DMS 273 treated with DMSO at 0.1 percent for 48 hours (cell line): ENCODE results near the gene CDK7.

Experiments used
- DNase-seq: peaks from one replicate; lab custom pipeline; 2025; lab: John Stamatoyannopoulos, UW

Gene CDK7

DNA sequence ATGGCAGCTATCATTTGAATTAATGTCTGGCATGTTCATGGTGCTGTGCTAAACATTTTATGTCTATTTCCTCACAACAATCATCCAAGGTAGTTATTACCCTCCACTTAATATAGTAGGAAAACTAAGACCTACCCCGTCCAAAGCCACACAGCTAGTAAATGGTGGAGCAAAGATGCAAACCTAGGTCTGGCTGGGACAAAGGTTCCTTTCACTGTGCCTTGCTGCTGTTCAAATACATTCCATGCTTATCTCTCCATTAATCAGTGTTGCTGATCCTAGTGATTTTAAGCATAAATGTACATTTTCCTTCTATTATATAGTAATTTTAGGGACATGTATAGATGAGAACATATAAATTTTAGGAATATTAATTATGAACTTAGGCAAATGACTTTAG, 59.2 kb downstream of the CDK7 start:
- no peak for DNase-seq

DNA sequence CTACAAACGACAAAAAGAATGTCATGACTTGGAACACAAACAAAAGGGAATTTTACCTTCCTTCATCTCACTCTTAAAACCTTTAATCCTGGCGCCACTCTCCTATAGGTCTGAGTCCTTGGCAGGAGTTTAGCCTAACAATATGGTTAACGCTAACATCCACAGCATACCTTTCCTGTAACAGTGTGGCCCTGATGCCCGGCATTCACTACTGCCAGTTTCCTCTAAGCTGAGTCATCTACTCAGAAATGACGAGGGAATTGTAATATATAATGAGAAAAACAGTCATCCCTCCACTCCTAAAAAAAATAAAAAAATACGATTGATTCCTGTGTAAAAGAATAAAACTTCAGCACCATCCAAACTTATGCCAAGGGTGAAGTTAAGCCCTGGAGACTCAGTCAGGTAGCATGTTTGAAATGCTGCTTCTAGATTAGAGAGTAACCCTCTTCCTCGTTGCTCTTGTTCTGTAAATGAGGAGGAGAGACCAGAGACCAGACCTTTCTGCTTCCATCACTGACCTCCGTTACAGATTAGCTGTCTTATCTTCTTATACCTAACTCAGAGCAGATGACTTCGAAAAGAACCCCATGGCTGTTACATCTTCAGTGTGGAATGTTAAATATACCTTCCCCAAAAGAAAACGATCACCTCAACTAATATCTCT, 60.5 kb downstream of the CDK7 start:
- DNase-seq: no peak

DNA sequence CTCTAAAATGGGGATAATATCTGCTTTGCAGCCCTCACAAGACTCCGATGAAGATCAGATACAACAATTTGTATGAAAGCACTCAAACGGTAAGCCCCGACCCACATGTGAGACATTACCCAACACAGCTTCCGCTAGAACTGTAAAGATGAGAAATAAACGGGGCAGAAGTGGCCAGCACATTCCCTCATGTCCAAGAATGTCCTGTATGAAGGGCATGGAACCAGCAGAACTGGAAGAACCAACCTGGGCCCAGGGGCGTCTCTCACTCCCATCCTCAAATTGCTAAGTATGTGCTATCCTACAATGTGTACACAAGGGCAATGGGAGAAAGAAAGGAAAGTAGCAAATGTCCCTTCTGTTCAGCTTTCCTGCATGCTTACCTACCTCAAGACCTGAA, 64.9 kb downstream of the CDK7 start:
- no peak for DNase-seq

DNA sequence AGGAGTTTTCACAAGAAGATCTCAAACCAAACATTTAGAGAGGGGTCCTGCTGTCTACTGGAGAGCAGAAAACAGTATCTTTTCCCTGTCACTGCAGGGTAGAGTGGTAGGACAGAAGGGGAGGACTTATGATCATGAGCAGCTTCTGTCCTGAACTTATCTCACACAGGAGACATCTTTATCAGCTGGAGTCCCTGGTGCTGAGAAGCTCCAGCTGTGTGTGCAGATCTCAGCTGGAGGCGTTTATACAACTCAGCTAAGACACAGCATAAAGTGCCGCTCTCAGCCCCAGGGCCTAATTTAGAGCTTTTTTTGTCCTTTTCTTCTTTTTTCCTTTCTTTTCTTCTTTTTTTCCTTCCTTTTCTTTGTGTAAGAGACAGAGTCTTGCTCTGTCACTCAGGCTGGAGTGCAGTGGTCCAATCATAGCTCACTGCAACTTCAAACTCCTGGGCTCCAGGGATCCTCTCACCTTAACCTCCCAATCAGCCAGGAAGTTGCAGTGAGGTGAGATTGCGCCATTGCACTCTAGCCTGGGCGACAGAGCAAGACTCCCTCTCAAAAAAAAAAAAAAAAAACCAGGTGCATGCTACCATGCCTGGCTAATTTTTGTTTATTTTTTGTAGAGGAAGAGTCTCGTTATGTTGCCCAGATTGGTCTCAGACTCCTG, 66.0 kb downstream of the CDK7 start:
- DNase-seq: no peak

DNA sequence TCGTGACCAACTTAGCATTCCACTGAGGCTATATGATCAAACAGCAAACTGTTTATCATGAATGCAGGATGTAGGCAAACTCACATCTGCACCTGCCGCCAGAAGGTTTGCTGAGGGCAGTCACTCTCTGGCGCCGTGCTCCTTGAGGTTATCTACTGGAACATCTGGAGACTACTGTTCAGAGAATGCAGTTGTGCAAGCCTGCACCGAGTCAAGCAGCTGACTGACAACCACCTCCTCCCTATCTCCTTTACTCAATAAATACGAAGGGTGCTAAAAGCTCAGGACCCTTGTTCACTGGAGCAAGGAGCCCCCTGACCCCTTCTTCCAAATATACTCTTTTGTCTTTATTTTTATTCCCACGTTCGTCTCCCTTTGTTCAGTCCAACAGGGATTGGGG, 70.8 kb downstream of the CDK7 start:
- no peak for DNase-seq

DNA sequence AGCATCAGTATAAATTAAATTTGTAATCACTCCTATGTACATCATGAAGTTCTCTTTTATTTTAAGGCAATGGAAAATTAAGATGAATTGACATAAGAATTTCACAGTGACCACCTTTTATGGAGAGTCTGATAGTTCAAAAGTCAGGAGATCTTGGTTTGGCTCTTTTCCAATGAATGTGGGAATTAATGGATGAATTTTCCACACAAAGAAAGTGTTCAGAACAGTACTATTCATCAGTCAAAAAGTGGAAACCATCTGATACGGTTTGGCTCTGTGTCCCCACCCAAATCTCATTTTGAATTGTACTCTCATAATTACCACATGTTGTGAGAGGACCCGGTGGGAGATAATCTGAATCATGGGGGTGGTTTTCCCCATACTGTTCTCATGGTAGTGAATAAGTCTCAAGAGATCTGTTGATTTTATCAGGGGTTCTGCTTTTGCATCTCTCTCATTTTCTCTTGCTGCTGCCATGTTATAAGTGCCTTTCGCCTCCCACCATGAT, 73.4 kb downstream of the CDK7 start:
- no peak for DNase-seq

DNA sequence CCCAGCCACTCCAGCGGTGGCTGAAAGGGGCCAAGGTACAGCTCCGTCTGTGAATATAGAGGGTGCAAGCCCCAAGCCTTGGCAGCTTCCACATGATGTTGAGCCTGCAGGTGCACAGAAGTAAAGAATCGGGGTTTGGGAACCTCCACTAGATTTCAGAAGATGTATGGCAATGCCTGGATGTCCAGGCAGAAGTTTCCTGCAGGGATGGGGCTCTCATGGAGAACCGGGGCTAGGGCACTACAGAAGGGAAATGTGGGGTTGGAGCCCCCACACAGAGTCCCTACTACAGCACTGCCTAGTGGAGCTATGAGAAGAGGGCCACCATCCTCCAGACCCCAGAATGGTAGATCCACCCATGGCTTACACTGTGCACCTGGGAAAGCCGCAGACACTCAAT, 74.7 kb downstream of the CDK7 start:
- no peak for DNase-seq

DNA sequence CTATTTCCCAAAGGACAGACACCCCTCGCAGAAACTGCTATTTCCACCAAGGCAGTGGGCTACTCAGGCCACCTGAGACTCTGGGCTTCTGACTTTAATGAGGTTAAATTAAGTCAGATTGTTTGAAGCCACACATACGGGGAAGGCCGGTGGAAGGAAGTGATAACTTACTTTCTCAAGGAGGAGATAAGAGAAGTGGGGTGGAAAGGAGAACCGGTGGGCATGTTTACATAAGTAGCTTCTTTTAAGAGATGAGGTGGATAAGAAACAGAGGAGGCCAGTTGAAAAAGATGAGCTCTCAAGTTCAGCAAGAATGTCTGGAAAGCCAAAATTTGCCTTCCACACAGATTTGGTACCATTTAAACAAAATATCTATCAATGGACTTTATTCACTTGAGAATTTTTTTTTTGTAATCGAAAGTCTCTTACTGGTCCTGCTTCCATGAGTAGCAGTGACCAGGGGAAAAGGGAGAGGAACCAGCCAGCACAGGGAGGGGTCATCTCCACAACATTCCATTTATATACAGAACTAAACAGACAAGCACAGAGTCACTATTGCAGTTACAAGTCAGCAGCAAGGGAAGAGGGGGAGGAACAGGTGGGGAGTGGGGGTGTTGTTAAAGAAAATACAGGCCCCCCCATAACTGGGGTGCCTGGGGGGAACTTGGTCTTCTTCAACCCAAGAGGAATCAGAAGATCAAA, 77.9 kb downstream of the CDK7 start:
- no peak for DNase-seq

DNA sequence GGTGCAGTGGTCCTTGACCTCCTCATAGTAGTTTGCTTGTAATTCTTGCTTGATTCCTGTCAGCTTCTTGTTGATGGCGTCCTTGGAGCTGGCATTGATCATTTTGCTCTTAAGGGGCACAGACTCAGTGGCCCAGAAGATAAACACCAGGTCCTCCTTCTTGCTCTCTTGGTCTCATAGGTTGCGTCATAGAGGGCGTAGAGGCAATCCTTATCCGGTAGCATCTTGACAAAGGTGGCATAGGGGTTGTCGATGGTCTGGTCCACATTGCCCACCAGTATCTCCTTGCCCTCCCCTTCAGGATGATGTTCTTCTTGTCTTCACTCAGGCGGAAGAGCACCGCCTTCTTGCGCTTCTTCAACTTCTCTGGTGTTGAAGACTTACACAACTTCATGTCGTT, 78.7 kb downstream of the CDK7 start:
- no peak for DNase-seq

DNA sequence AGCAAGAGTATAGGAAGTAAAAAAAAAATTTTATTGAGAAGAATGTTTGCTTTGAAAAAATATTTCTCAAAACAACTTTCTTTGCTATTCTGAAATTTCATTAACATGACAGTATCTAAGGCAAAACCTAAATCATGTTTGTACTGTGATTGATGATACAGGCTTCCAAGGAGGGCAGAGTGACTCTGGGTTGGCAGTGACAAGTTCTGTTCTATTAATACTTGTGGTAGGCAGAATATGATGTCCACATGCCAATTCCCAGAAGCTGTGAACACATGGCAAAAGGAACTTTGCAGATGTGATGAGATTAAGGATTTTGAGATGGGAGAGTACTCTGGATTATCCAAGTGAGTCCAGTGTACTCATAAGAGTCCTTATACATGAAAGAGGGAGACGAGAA, 81.3 kb downstream of the CDK7 start:
- no peak for DNase-seq

DNA sequence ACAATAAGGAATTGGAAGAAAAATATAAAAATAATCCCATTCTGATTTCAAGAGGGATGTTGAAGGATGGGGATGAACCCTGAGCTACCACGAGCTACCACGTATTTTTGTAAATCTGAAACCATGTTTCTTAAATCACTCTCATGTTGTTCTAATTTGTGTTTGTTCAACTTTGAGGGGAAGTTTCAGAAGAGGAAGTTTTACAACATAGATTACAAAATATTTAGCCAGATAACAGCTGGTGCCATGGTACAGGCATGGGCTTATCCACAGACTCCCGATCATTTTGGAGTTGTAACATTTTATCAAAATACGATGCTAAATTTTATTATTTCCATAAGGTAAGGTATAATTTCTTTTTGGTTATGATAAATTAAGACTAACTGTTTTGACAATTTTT, 82.7 kb downstream of the CDK7 start:
- DNase-seq: no peak

DNA sequence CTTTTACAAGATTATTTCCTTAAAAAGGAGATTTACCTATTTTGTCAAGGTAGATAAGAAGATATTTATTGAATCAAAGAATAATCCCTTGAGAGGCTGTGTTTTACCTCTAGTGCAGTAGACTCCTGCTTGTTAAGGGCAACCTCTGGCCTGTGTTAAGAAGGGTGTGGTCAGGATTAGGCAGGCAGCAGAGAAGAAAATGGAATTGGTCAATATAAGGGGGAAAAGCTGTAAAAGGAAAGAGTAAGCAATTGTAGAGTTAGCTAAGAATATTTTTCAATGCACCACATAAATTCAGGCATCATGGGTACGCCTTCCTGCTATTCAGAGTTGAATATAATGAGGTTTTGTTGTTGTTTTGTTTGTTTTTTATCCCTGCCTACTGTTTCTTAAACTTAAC, 91.7 kb downstream of the CDK7 start:
- no peak for DNase-seq
